ENCODE measurements around the gene CPLX1.
"Not testable (repeated sequence)": the region's sequence is repeated elsewhere in the genome, so short reads cannot be mapped to it uniquely, and the experiment has no call there.

Gene CPLX1

DNA sequence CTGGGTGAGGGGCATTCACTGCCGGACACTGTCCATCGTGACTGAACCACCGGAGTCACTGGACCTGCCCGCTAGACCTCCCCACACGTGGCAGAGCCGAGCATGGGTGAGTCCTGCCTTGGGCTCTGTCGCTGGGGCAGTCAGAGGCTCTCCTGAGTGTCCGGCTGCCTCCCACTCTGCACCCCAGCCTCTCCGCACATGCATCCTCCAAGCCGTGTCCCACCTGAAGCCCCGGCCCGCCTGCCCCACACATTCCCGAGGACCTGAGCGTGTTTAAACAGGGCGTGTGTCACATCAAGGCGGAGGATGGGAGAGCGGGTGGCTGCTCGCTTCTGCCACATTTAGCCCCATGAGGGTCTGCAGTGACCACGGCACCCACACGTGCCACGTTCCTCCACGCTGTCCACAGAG is 4.7 kb downstream of the CPLX1 start:
- no peak for DNase-seq

- no peak for DNase-seq
These were observed 5.4 kb downstream of the CPLX1 start for GRCh38 chr4:820230-821172.

DNA sequence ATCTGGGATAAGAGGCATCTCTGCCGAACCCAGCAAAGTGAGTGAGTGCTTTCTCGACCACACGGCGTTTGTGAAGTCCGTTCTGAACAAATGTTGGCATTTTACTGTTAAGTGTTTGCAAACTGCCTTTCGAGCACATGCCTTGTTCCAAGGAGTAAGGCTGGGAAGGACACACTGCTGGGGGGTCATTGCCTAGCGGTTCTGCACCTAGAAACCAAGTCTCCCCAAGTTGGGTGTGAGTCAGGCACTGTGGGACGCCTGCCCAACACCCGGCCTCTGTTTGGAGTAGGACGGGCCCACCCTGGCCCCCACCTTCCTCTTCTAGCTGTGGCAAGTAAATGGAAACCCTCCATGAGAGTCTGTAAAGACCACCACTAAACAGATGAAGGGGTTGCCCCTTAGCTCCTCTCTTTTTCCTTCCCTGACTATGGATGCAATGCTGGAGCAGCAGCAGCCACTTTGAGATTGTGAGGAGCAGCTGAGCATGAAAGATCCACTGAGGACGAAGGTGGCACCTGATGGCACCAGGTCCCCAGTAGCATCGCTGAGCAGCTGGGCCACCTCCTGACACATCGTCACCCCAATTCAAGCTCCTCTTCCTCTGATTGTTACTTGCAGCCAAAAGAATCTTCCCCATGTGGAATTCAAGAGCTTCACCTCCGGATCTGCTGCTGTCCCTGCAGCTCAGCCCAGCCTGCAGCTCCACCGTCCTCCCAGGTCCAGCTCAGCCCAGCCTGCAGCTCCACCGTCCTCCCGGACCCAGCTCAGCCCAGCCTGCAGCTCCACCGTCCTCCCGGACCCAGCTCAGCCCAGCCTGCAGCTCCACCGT is 6.3 kb downstream of the CPLX1 start:
- no peak for DNase-seq

GRCh38 chr4:818106-818921 is 7.6 kb downstream of the CPLX1 start:
- no peak for DNase-seq

- no peak for DNase-seq
These were observed 10.3 kb downstream of the CPLX1 start for GRCh38 chr4:815464-816146.

GRCh38 chr4:814312-814850 is 11.5 kb downstream of the CPLX1 start:
- DNase-seq = no peak

DNA sequence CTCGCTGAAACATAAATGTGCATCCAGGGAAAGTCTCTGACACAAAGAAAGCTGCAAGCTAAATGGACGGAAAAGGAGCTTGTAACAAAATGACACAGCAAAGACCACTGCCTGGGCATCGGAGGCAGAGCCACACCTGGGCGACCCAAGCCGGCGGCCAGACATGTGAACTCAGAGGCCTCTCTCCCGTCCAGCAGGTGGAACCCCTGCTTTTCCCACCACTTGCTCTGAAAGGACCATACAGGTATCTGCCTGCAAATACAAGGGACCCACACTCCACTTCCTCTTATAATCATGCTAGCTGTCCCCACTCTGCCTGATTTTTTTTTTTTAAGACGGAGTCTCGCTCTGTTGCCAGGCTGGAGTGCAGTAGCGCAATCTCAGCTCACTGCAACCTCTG is 12.0 kb downstream of the CPLX1 start:
- no peak for DNase-seq

DNA sequence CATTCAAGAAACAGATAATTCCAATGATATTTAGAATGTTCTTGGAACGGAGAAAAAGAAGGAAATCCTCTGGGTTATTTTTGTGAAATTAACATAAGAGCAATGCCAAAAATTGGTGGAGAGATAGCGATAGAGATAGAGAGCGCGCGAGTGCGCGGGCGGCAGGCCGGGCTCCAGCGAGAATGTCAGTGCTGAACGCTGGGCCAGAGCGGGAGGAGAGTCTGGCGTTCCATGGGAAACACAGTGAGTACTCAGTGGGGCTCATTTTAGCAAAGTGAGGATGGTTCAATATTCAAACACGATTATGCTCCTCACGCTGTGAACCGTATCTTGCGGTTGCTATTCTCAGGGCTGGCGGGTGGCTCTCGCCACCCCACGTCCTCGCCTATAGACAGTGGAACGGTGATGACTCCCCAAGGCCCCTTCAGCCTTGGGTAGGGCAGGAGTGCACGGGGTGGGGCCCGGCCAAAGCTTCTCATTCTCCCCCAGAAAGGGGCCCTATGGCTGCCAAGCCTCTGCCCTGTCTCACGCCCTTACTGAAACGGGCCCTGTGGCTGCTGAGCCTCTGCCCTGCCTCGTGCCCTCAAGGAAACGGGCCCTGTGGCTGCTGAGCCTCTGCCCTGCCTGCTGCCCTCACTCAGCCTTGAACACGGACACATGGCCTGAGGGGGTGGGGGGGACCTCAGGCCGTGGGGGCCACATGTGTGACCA is 16.9 kb downstream of the CPLX1 start:
- DNase-seq = no peak

DNA sequence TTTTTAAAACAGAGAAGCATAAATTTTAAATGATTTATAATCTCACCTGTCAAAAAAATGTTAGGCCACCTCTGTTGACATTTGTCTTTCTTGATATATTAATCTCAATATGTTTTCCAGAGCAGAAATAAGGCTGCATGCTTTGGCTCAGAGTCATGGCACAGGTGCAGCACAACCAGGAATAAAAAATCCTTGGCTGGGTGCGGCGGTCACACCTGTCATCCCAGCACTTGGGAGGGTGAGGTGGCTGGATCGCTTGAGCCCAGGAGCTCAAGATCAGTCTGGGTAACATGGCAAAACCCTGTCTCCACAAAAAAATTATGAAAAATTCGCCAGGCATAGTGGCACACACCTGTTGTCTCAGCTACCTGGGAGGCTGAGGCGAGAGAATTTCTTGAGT is 18.1 kb downstream of the CPLX1 start:
- no peak for DNase-seq

GRCh38 chr4:806979-807378 is 18.9 kb downstream of the CPLX1 start:
- DNase-seq = not testable (repeated sequence)

GRCh38 chr4:804804-805203 is 21.1 kb downstream of the CPLX1 start:
- DNase-seq = no peak

- no peak for DNase-seq
These were observed 22.0 kb downstream of the CPLX1 start for GRCh38 chr4:803884-804283.

DNA sequence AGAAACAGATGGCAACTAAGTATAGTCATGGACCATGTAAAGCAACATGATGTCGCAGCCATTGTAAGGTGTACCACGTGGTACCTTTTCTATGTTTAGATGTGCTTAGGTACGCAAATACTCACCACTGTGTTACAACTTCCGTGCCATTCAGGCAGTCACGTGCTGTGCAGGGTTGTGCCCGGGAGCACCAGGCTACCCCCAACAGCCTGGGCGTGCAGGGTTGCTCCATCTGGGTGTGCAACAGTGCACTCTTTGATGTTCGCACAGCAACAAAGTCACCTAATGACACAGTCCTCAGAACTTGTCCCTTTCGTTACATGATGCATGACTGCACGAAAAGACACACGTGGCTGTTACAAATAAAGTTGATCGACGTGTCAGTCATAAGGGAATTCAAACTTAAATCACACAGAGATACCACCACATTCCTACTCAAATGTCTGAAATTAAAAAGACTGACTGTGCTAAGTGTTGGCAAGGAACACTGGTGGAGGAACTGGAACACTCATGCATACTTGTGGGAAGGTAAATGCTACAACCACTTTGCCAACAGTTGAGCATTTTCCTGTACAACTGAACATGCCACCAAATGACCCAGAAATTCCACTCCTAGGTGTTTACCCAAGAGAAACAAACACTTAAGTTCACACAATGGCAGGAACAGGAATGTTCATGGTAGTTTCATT is 24.3 kb downstream of the CPLX1 start:
- DNase-seq = no peak

- no peak for DNase-seq
These were observed 28.9 kb downstream of the CPLX1 start for GRCh38 chr4:797066-797465.

DNA sequence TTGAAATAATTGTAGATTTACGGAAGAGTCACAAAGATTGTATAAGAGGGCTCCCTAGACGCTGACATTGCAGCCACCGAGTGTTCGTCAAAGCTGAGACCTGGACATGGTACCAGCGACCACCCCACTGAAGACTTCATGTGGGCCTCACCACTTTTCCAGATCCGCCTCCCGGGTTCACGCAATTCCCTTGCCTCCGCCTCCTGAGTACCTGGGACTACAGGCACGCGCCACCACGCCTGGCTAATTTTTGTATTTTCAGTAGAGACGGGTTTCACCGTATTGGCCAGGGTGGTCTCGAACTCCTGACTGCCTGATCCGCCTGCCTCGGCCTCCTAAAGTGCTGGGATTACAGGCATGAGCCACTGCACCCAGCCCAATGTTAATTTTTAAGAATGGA is 29.7 kb downstream of the CPLX1 start:
- no peak for DNase-seq

GRCh38 chr4:795726-796119 is 30.2 kb downstream of the CPLX1 start:
- no peak for DNase-seq

- no peak for DNase-seq
These were observed 30.8 kb downstream of the CPLX1 start for GRCh38 chr4:794900-795725.

DNA sequence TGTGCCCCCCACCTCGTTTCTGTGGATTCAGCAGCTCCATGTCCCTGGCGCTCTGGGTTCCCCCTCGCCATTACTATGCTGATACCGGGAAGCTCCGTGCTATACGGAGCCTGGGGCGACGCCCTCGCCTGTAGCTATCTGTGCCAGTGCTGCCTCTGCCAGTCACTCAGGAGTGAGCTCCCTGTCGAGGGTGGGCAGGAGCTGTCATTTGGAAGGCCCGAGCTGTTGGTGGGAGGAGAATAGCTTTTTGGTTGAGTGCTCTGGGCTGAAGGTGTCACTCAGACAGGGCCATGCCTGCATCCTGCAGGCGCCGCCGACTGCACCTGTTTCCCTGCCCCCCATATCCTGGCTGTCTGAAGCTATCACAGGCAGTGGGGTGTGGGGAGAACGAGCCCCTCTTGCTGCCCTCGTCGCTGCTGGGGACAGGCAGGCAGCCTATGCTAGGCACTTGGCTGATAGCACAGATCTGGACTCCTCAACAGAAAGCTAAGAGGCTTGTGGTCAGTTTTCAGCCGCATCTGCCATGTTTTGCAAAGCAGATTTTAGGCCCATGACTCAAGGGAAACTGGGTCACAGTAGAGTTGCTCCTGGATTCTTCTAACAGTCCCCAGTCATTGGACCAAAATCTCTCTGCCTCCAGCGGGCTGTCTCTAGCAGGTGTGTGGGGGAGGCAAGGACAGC is 31.8 kb downstream of the CPLX1 start:
- peak in 1 of 51 donors; percentile 41 for DNase-seq
